Astrocyte (in vitro differentiated cells and primary cell): ENCODE measurements around the gene LRIG3. TPM values are rescaled to one million over a fixed set of nuclear protein-coding genes. Genes with fewer than 3 reads are reported as not detected.

Source experiments
- DNase-seq: peaks from one replicate; pipeline ENCODE4 v3.0.0-alpha.2; 2010; ENCODE audit warnings: low read depth
- FAIRE-seq: peaks from 2 replicates; lab custom pipeline; 2011; peaks lifted over from hg19 to GRCh38; lab: Jason Lieb, UNC
- H2AFZ ChIP-seq: 2 replicates; pipeline ENCODE4 v1.6.0; 2012; ENCODE audit warnings: low read depth, low read length, inconsistent platforms
- H3K27ac ChIP-seq: 2 replicates; pipeline ENCODE4 v1.5.1; 2011; ENCODE audit warnings: low read depth, low read length, inconsistent platforms
- H3K27me3 ChIP-seq: 2 replicates; pipeline ENCODE4 v1.6.0; 2011; ENCODE audit warnings: low read length, inconsistent platforms; ENCODE audit not compliant: insufficient read depth
- H3K36me3 ChIP-seq: 2 replicates; pipeline ENCODE4 v1.5.1; 2011; ENCODE audit warnings: low read length, inconsistent platforms; ENCODE audit not compliant: insufficient read depth
- H3K4me1 ChIP-seq: 2 replicates; pipeline ENCODE4 v1.5.1; 2011; ENCODE audit warnings: low read length, inconsistent platforms; ENCODE audit not compliant: insufficient read depth
- H3K4me2 ChIP-seq: 2 replicates; pipeline ENCODE4 v1.6.0; 2012; ENCODE audit warnings: low read length, inconsistent platforms
- H3K4me3 ChIP-seq: 2 replicates; pipeline ENCODE4 v1.5.1; 2011; ENCODE audit warnings: low read depth, mild to moderate bottlenecking, low read length, inconsistent platforms; ENCODE audit not compliant: insufficient read depth
- H3K79me2 ChIP-seq: 2 replicates; pipeline ENCODE4 v1.6.0; 2012; ENCODE audit warnings: mild to moderate bottlenecking, low read length, inconsistent platforms; ENCODE audit not compliant: insufficient read depth
- H3K9ac ChIP-seq: 2 replicates; pipeline ENCODE4 v1.6.0; 2012; ENCODE audit warnings: mild to moderate bottlenecking, low read length, inconsistent platforms
- H3K9me3 ChIP-seq: 2 replicates; pipeline ENCODE4 v1.5.1; 2012; ENCODE audit warnings: low read depth, mild to moderate bottlenecking, low read length, inconsistent platforms; ENCODE audit not compliant: insufficient read depth
- H4K20me1 ChIP-seq: 2 replicates; pipeline ENCODE4 v1.6.0; 2012; ENCODE audit warnings: low read length, inconsistent platforms; ENCODE audit not compliant: insufficient read depth
- H3K27ac Mint-ChIP-seq: one replicate; pipeline ENCODE4 v1.8.0; 2021; ENCODE audit warnings: mild to moderate bottlenecking, mixed read lengths; ENCODE audit not compliant: unreplicated experiment
- H3K27me3 Mint-ChIP-seq: one replicate; pipeline ENCODE4 v1.8.0; 2021; ENCODE audit warnings: low read depth, mixed read lengths; ENCODE audit not compliant: unreplicated experiment
- H3K36me3 Mint-ChIP-seq: one replicate; pipeline ENCODE4 v1.8.0; 2021; ENCODE audit warnings: low read depth, mixed read lengths; ENCODE audit not compliant: unreplicated experiment
- H3K4me1 Mint-ChIP-seq: one replicate; pipeline ENCODE4 v1.8.0; 2021; ENCODE audit warnings: low read depth, mixed read lengths; ENCODE audit not compliant: unreplicated experiment
- H3K4me3 Mint-ChIP-seq: one replicate; pipeline ENCODE4 v1.8.0; 2021; ENCODE audit warnings: mild to moderate bottlenecking, moderate library complexity, mixed read lengths; ENCODE audit not compliant: unreplicated experiment
- H3K9me3 Mint-ChIP-seq: one replicate; pipeline ENCODE4 v1.8.0; 2021; ENCODE audit warnings: mild to moderate bottlenecking, mixed read lengths; ENCODE audit not compliant: unreplicated experiment
- CTCF ChIP-seq: IDR thresholded peaks from 2 replicates; pipeline ENCODE4 v1.5.1; 2011; ENCODE audit warnings: low read depth, mild to moderate bottlenecking, inconsistent platforms, low read length, moderate library complexity; ENCODE audit not compliant: insufficient read depth
- EZH2 ChIP-seq: IDR thresholded peaks from 2 replicates; pipeline ENCODE4 v1.6.1; 2012; ENCODE audit warnings: mild to moderate bottlenecking, low read length, inconsistent platforms; ENCODE audit not compliant: insufficient read depth
- total RNA-seq: library from RNA; stranded (reverse); gene quantifications from 2 replicates; pipeline ENCODE4 v1.2.1, GENCODE V29; 2021

LRIG3 gene
- total RNA-seq, 1 donor from 2014 or later: 96.0 TPM

GRCh38 chr12:58901664-58902063 lies 18.6 kb downstream of the LRIG3 start:
- H3K27me3 ChIP-seq: no peaks in the 10 kb centered on the region
- Mint-ChIP-seq H3K27me3 (no peaks in the 10 kb centered on the region), H3K27ac (no peak overlapping the region), H3K9me3 (no peaks in the 10 kb centered on the region), H3K4me3 (no peak overlapping the region), H3K36me3 (peaks cover 21% of the 10 kb centered on the region), H3K4me1 (peaks cover 11% of the 10 kb centered on the region)
- no peaks in the 10 kb centered on the region for H3K4me1 ChIP-seq
- peaks cover 24% of the 10 kb centered on the region for H3K36me3 ChIP-seq
- peaks cover 28% of the 10 kb centered on the region for H4K20me1 ChIP-seq
- no peak overlapping the region for H3K4me2 ChIP-seq
- H3K4me3 ChIP-seq: no peak overlapping the region
- H3K9ac ChIP-seq: no peak overlapping the region
- no peak for FAIRE-seq
- H3K79me2 ChIP-seq: peaks cover 60% of the 10 kb centered on the region
- no peak overlapping the region for H2AFZ ChIP-seq
- peaks cover 4% of the 10 kb centered on the region for H3K9me3 ChIP-seq
- TF ChIP-seq EZH2 (no peak), CTCF (no peak)
- DNase-seq: no peak
- H3K27ac ChIP-seq: no peak overlapping the region

- Histone ChIP-seq H3K79me2 (peaks cover 78% of the 10 kb centered on the region), H3K4me3 (no peak overlapping the region), H2AFZ (no peak overlapping the region), H3K27ac (no peak overlapping the region), H3K4me2 (no peak overlapping the region), H3K9ac (no peak overlapping the region), H3K4me1 (peaks cover 5% of the 10 kb centered on the region), H3K9me3 (no peaks in the 10 kb centered on the region), H3K27me3 (no peaks in the 10 kb centered on the region), H3K36me3 (peaks cover 15% of the 10 kb centered on the region), H4K20me1 (peaks cover 57% of the 10 kb centered on the region)
- TF ChIP-seq CTCF (no peak), EZH2 (no peak)
- Mint-ChIP-seq H3K27ac (peak overlapping the region; percentile 48), H3K9me3 (no peaks in the 10 kb centered on the region), H3K4me3 (no peak overlapping the region), H3K4me1 (peaks cover 38% of the 10 kb centered on the region), H3K36me3 (peaks cover 24% of the 10 kb centered on the region), H3K27me3 (no peaks in the 10 kb centered on the region)
- DNase-seq (no peak), FAIRE-seq (no peak)
Measured at GRCh38 chr12:58897969-58898368, 22.3 kb downstream of the LRIG3 start.

GRCh38 chr12:58896278-58896677 lies 24.0 kb downstream of the LRIG3 start:
- FAIRE-seq (no peak), DNase-seq (no peak)
- Histone ChIP-seq H4K20me1 (peaks cover 72% of the 10 kb centered on the region), H3K4me2 (no peak overlapping the region), H3K4me1 (peaks cover 5% of the 10 kb centered on the region), H3K9me3 (no peaks in the 10 kb centered on the region), H3K36me3 (peaks cover 10% of the 10 kb centered on the region), H3K27ac (no peak overlapping the region), H3K27me3 (no peaks in the 10 kb centered on the region), H2AFZ (no peak overlapping the region), H3K79me2 (peaks cover 86% of the 10 kb centered on the region), H3K9ac (no peak overlapping the region), H3K4me3 (no peak overlapping the region)
- no peaks in the 10 kb centered on the region for H3K27me3 Mint-ChIP-seq
- no peak overlapping the region for H3K4me3 Mint-ChIP-seq
- TF ChIP-seq EZH2: no peak
- TF ChIP-seq CTCF: no peak
- peaks cover 54% of the 10 kb centered on the region for H3K4me1 Mint-ChIP-seq
- H3K9me3 Mint-ChIP-seq: no peaks in the 10 kb centered on the region
- H3K27ac Mint-ChIP-seq: no peak overlapping the region
- peaks cover 24% of the 10 kb centered on the region for H3K36me3 Mint-ChIP-seq
